ENCODE data around the gene TMEM163. TPM values are rescaled to one million over a fixed set of nuclear protein-coding genes. Genes with fewer than 3 reads are reported as not detected.

The TMEM163 gene
- total RNA-seq, 1 donor from 2014 or later: not detected

DNA sequence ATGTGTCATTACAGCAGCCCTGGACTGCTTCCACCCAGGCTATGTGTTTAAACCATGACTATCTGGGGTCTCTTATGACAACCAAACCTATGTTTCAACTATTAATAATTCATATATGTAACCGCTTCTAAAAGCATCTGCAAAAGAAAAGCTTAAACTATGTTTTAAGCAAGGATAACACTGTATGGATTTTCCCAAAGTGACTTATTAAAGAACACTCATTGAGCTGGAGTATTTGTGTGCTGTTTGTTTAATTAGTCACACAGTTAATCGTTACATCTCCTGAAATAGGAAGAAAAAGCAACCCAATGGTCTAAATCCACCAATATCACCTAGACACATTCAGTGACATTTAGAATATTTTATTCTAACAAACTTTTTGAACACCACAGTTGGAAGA, 51.3 kb downstream of the TMEM163 start:
- Histone ChIP-seq H3K4me3 (ENCODE audit: low read depth, low read length) (no peak overlapping the region), H3K36me3 (ENCODE audit: control insufficient read depth, insufficient read depth, low read length) (no peaks in the 10 kb centered on the region), H3K27me3 (ENCODE audit: control insufficient read depth, insufficient read depth, low read length) (no peaks in the 10 kb centered on the region)
- no peak for DNase-seq (ENCODE audit: low read depth)
- TF ChIP-seq, protein P1, sequence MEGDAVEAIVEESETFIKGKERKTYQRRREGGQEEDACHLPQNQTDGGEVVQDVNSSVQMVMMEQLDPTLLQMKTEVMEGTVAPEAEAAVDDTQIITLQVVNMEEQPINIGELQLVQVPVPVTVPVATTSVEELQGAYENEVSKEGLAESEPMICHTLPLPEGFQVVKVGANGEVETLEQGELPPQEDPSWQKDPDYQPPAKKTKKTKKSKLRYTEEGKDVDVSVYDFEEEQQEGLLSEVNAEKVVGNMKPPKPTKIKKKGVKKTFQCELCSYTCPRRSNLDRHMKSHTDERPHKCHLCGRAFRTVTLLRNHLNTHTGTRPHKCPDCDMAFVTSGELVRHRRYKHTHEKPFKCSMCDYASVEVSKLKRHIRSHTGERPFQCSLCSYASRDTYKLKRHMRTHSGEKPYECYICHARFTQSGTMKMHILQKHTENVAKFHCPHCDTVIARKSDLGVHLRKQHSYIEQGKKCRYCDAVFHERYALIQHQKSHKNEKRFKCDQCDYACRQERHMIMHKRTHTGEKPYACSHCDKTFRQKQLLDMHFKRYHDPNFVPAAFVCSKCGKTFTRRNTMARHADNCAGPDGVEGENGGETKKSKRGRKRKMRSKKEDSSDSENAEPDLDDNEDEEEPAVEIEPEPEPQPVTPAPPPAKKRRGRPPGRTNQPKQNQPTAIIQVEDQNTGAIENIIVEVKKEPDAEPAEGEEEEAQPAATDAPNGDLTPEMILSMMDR (IDR thresholded peaks at IDR 0.05; ENCODE audit: insufficient read depth, low read length, severe bottlenecking): no peak
- FAIRE-seq: no peak

DNA sequence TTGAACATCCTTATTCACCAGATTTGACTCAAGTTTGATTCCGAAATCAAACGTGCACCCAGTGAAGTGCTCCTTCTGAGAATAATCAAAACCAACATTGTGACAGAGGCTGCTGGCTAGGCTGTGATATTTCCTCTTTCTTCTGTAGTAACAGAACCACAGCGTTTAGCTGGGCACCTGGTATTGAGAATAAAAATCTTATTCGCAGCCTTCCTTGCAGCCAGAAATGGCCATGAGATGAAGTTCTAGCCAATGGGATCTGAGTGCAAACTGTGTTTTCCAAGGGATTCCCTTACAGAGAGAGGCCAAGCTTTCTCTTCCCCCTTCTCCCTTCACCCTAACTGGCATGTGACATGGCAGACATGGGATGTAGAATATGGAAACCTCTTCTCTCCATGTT, 51.7 kb downstream of the TMEM163 start:
- Histone ChIP-seq H3K27me3 (ENCODE audit: control insufficient read depth, insufficient read depth, low read length) (no peaks in the 10 kb centered on the region), H3K36me3 (ENCODE audit: control insufficient read depth, insufficient read depth, low read length) (no peaks in the 10 kb centered on the region), H3K4me3 (ENCODE audit: low read depth, low read length) (no peak overlapping the region)
- FAIRE-seq (no peak), DNase-seq (ENCODE audit: low read depth) (no peak)
- TF ChIP-seq, protein P1 (IDR thresholded peaks at IDR 0.05; ENCODE audit: insufficient read depth, low read length, severe bottlenecking): no peak

DNA sequence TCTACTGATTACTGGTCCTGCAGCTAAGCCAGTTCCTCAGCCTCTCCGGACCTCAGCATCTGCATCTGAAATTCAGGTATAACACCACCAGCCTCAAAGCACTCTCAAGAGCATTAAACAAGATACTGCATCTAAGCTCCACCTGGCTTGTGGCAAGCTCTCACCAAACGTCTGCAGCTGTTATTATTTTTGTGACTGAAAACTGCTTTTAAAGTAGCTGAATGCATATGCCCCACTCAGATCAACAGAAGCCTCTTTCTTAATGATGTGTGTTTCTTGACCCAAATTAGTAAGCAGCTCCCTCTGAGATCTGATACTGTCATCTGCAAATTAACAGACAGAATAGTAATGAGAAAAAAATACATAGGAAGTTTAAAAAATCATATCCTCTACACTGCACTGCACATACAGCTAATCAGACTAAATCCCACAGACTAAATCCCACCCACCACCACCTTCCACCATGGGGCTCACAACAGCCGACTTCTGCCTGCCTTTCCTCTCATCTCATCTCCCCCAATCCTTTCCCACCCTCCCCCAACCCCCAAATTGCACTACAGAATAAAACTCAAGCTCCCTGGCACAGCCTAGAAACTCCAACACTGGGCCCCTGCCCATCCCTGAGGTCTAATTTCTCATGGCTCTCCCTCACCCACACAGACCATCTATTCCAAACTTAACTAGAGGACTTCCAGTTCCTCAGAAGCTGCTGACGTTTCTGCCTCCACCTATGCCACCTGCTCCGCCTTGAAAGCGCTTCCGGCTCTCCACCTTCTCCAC, 52.9 kb downstream of the TMEM163 start:
- H3K27me3 ChIP-seq (ENCODE audit: control insufficient read depth, insufficient read depth, low read length): no peaks in the 10 kb centered on the region
- no peak for FAIRE-seq
- no peak for DNase-seq (ENCODE audit: low read depth)

DNA sequence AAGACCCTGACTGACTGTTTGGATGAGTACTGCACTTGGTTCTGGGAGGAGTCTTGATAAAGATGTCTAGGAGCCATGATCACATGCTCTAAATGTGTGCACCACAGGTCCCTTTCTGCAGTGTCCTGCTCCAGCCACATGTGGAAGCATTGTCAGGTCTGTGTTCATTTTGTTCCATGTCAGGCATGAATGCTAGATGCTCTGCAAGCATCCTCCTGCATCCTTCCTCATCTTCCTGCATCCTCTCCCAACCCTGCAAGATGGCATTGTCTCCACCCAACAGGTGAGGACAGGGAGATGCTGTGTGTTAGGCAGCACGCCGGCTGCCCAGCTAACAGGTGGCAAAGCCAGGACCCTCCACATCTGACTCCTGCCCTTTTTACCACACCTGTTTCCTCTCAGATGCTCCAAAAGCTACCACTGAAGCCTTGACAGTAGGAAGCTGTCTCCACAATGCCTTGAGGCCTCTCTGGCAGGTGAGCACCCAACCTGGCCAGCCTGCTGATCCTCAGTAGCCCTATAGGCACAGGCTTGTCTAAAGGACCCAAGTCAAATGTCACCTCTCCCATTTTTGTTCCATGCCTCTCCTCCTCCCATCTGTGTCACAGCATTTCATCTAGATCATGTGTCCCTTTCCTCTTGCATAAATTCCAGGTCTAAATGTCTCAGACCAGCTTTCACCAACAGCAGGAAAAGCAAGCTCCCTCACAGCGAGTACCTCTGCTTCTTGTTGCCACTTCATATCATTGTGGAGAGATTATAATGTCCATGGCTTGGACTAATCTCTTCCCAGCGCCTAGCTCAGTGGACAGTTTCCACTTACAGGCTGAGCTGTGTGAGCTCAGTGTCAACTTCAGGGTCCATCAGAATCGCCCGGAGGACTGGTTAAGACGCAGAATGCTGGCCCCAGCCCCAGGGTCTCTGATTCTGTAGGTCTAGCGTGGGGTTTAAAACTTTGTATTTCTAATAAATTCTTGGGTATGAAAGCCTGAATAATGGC, 55.0 kb downstream of the TMEM163 start:
- peak; percentile 40 for FAIRE-seq
- TF ChIP-seq, protein P1 (IDR thresholded peaks at IDR 0.05; ENCODE audit: insufficient read depth, low read length, severe bottlenecking): no peak

More for the DNA sequence above, 52.9 kb downstream of the TMEM163 start:
- TF ChIP-seq, protein P1 (IDR thresholded peaks at IDR 0.05; ENCODE audit: insufficient read depth, low read length, severe bottlenecking): no peak
- Histone ChIP-seq H3K4me3 (ENCODE audit: low read depth, low read length) (no peak overlapping the region), H3K36me3 (ENCODE audit: control insufficient read depth, insufficient read depth, low read length) (no peaks in the 10 kb centered on the region)

DNA sequence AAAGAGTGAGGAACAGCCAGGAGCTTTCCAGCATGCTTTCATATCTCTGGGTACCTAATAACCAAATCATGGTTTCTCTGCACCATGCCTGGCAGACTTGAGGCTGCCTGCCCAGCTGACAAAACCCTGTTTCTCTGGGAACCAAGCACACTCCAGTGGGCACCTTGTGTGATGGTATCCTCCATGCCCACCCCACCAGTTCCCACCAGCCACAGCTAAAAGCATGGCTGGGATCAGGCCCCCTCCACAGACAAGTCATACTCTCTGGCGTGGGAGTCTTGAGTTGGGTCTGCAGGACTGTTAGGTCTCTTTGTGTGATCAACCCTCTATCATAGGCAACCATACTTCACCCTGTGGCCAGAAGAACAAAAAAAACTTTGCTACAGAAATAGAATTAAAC, 56.0 kb downstream of the TMEM163 start:
- Histone ChIP-seq H3K4me3 (ENCODE audit: low read depth, low read length) (no peak overlapping the region), H3K36me3 (ENCODE audit: control insufficient read depth, insufficient read depth, low read length) (no peaks in the 10 kb centered on the region), H3K27me3 (ENCODE audit: control insufficient read depth, insufficient read depth, low read length) (no peaks in the 10 kb centered on the region)
- no peak for FAIRE-seq
- DNase-seq (ENCODE audit: low read depth): no peak
- TF ChIP-seq, protein P1 (IDR thresholded peaks at IDR 0.05; ENCODE audit: insufficient read depth, low read length, severe bottlenecking): no peak

More for the DNA sequence above, 55.0 kb downstream of the TMEM163 start:
- no peaks in the 10 kb centered on the region for H3K36me3 ChIP-seq (ENCODE audit: control insufficient read depth, insufficient read depth, low read length)
- H3K27me3 ChIP-seq (ENCODE audit: control insufficient read depth, insufficient read depth, low read length): no peaks in the 10 kb centered on the region
- DNase-seq (ENCODE audit: low read depth): no peak
- H3K4me3 ChIP-seq (ENCODE audit: low read depth, low read length): no peak overlapping the region
